GM13977 (cell line): ENCODE data around the gene ZNF618.

Experiments
- DNase-seq: peaks from one replicate; pipeline ENCODE4 v3.0.0; 2012; ENCODE audit warnings: low spot score
- CTCF ChIP-seq: IDR thresholded peaks from 2 replicates; pipeline ENCODE4 v1.5.1; 2012; ENCODE audit warnings: mild to moderate bottlenecking, control low read depth; ENCODE audit not compliant: insufficient read depth; ENCODE audit errors: extremely low read depth, missing control alignments
- in situ Hi-C: fragments of 300-500 bp; cut with MboI; formaldehyde crosslinking; loops from one replicate; pipeline ENCODE4 v1.12.0; 2022; ENCODE audit warnings: low sequenced_read_pairs, low pct_unique_long_range_greater_than_20kb, mixed read lengths, inconsistent platforms; ENCODE audit not compliant: unreplicated experiment

ZNF618 gene

DNA sequence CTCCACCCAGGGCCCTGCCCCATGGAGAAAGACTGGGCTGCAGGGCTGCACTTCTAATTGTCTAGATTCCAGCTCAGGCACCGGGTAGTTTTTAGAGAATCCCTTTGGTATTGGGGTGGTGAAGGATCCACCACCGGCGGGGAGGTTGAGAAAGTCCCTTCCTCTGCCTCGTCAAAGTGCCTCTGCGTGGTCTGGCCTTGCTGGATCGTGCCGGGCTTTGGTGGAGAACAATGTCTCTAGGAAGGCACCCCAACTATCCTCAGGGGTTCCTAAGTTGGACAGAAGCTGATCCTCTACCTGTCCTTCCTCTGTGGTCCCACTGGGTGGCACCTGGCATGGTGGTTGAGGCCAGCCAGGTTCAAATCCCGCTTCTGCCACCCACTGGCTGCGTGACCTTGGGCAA is 209.3 kb downstream of the ZNF618 start:
- no peak for DNase-seq
- TF ChIP-seq CTCF: no peak
- in situ Hi-C loops: no loop called here

DNA sequence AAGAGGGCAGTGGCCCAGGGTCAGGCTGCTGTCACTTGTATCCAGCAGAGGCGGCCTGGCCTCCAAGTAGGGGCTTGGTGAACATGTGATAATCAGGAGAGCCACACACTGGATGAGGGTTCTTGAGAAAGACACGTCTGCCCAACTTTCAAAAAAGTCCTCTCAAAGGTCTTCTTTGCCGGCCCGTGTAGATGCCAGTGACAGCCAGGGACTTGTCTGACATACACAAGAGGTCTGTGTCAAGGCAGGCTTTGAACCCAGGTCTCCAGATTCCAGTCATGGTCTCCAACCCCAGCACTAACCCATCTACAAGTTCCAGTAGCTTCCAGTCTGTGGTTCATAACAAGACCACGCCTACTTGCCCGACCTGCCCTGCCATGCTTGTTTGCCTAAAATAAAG is 209.9 kb downstream of the ZNF618 start:
- in situ Hi-C loops: no loop called here
- TF ChIP-seq CTCF: no peak
- no peak for DNase-seq

DNA sequence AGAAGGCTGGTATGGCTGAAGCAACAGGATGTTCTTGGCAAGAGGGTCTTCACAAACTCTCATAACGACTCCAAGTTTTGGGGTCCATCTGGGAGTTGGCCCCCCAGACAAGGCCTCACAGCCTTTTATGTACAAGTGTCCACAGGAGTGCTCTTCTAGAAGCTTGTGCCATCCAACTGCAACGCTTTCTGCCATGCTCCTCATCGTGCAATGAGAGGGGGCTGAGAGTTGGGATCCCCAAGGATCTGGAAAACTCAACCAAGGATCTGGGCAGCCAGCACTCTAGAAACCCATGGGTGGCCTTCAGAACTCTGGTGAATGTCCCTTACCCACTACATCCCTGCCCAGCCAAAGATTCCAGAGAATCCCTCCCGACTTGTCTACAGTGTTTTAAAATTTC is 210.5 kb downstream of the ZNF618 start:
- no peak for TF ChIP-seq CTCF
- in situ Hi-C loops: no loop called here
- DNase-seq: no peak

- TF ChIP-seq CTCF: no peak
- no peak for DNase-seq
- in situ Hi-C loops: no loop called here
Measured at GRCh38 chr9:114087721-114088120, 211.6 kb downstream of the ZNF618 start.

- TF ChIP-seq CTCF: no peak
- DNase-seq: no peak
- in situ Hi-C loops: no loop called here
Measured at GRCh38 chr9:114088571-114089170, 212.6 kb downstream of the ZNF618 start.

- TF ChIP-seq CTCF: no peak
- in situ Hi-C loops: no loop called here
Measured at GRCh38 chr9:114089206-114089840, 213.2 kb downstream of the ZNF618 start.

DNA sequence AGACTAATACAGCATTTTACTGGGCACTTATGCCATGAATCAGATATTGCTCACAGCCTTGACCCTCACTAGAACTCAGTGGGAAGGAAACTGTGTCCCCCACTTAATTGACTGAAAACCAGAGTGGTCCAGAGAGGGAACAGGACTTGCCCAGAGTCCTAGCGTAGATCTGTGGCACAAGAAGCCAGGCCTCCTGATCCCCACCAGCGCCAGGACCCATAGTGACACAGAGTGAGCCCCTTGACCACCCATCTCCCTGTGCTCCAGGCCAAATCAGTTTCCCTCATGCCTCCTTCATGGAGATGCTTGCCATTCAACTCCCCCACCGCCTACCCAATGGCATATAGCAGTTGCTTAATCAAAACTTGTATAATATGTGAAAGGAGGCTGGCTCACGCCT is 214.7 kb downstream of the ZNF618 start:
- in situ Hi-C loops: no loop called here
- peak; percentile 7 for DNase-seq
- TF ChIP-seq CTCF: no peak

More at GRCh38 chr9:114089206-114089840, 213.2 kb downstream of the ZNF618 start:
- peak; percentile 3 for DNase-seq
